ENCODE data around the gene CDK10. TPM values are rescaled to one million over a fixed set of nuclear protein-coding genes. Genes with fewer than 3 reads are reported as not detected.

Gene CDK10, protein sequence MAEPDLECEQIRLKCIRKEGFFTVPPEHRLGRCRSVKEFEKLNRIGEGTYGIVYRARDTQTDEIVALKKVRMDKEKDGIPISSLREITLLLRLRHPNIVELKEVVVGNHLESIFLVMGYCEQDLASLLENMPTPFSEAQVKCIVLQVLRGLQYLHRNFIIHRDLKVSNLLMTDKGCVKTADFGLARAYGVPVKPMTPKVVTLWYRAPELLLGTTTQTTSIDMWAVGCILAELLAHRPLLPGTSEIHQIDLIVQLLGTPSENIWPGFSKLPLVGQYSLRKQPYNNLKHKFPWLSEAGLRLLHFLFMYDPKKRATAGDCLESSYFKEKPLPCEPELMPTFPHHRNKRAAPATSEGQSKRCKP
- 58.8 TPM for total RNA-seq

DNA sequence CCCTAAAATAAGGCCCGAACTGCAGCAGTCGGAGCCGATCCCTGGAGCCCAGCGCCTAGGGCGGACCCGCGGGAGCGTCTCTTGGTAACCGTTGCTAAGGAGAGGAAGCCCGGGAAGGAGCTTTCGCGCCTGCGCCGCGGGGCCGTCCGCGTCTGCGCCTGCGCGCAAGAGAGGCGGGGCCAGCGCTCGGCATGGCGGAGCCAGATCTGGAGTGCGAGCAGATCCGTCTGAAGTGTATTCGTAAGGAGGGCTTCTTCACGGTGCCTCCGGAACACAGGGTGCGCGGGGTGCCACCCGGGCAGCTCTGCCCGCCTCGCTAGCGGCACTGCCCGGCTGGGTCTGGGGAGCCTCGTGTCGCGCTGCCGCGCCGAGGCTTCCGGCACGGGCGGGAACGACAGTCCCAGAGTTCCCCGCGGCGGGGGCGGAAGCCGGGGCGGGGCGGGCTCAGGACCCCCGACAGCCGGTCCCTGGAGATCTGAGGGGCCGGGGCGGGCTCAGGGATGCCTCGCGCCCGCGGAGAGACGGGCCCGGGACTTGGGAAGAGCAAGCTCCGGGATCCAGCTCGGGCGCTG lies at the start of gene CDK10:
TSS of gene CDK10 (plus strand) at position 170 of the 572 bp plus-strand sequence. CDS start at position 192, 22 bp downstream.
- DNase-seq (ENCODE audit: low spot score) (peak; percentile 94), ATAC-seq (peak; percentile 97)
- intact Hi-C loops (cut with DNase I), result no loop called here

DNA sequence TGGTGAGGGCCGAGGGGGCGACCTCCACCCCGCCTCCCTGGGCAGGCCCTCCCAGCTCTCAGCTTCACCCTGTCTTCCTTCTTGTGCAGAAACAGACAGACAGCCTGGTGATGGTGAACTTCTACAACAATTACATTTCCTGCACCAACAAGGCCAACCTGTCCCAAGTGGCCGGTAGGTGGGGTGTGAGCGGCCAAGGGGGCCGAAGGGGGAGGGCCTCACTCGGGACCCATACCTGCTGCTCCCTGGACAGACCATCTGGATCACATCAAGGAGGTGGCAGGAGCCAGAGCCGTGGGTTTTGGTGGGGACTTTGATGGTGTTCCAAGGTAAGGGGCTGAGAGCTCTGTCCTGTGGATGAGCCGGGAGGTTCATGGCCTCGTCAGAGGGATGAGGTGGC lies 49.1 kb upstream of the CDK10 start:
- intact Hi-C loops (cut with DNase I), result no loop called here
- no peak for DNase-seq (ENCODE audit: low spot score)
- ATAC-seq, result no peak

DNA sequence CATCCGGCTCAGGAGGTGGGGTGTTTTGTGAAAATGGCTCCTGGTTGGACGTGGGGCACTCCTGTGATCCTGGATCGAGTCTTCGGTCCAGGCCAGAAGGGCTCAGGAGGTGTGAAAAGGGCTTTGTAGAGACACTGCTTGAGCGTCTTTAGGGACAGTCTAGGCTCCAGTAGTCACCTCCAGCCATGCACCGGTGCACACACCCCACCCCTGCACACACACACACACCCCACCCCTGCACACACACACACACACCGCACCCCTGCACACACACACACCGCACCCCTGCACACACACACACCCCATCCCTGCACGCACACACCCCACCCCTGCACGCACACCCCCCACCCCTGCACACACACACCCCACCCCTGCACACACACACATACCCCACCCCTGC lies 48.0 kb upstream of the CDK10 start:
- DNase-seq (ENCODE audit: low spot score) (no peak), ATAC-seq (no peak)
- intact Hi-C loops (cut with DNase I), result no loop called here

DNA sequence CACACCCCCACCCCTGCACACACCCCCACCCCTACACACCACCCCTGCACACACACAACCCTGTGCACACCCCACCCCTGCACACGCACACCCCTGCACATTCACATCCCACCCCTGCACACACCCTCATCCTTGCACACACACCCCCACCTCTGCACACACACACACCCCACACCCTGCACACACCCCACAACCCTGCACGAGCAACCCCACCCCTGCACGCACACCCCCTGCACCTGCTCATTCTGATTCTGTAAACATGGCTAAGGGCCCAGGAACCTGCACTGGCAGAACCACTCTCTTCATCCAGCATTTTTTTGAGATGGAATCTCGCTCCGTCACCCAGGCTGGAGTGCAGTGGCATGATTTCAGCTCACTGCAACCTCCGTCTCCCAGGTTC lies 47.1 kb upstream of the CDK10 start:
- ATAC-seq (no peak), DNase-seq (ENCODE audit: low spot score) (no peak)
- intact Hi-C loops (cut with DNase I), result no loop called here

DNA sequence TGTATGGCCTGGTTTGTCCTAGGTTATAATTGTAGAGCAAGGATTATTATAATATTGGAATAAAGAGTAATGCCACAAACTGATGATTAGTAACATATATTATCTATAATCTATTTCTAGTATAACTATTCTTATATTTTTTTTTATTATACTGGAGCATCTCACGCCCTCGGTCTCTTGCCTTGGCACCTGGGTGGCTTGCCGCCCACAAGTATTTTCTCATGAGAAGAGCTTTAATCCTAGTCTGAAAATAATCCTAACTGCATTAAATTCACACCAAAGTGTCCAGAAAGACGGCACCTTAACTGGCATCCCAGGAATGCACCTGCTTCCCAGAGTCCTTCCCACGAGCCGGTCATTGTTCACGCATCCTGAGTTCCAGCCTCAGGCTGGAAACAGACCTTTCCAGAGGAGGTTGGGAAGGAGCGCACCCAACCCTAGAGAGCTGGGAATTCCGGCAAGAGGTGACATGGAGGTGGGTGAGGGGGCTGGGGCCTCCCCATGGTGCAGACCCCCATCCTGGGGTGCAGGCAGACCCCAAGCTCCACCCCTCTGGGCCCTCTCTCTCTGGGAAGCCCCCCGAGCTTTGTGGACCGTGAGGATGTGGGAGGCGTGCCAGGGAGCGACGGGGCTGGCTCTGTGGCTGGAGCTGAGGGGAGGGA lies 44.9 kb upstream of the CDK10 start:
- DNase-seq (ENCODE audit: low spot score) (no peak), ATAC-seq (no peak)
- intact Hi-C loops (cut with DNase I), result no loop called here

DNA sequence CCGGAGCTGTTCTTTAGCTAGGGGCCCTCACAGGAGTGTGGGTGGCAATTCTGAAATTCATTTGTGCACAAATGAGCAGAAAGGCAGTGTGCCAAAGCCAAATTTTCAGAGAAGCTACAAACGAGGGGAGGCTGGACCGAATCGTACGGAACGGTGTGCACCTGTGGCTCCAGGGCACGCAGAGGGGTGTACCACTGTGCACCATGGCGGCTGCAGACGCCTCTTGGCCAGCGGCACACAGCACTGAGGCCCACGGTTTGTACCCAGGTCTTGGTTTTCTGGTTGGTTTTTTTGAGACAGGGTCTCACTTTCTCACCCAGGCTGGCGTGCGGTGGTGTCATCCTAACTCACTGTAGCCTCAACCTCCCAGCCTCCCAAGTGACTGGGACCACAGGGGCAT lies 43.9 kb upstream of the CDK10 start:
- DNase-seq (ENCODE audit: low spot score) (no peak), ATAC-seq (no peak)
- intact Hi-C loops (cut with DNase I), result no loop called here

DNA sequence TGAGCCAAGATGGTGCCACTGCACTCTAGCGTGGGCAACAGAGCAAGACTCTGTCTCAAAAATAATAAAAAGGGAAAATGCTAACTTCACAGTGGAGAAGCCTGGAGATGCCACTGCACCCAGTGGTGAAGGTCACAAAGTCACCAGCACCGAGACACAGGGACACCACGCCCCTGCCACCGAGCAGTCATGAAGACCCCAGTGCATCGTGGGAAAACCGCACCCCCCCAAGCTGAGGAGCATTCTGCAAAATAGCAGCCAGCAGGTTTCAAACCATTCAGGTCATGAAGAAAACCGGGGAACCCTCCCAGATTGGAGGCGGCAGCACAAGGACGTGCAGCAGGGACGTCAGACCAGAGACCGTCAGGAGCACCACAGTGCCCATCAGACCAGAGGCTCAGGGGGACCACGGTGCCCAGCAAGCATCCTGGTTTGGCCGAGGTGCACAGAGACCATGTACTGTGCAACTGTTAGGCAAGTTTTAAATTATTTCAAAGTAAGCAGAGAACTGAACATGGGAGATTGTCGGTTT lies 42.7 kb upstream of the CDK10 start:
- no peak for DNase-seq (ENCODE audit: low spot score)
- no peak for ATAC-seq
- intact Hi-C loops (cut with DNase I), result no loop called here

DNA sequence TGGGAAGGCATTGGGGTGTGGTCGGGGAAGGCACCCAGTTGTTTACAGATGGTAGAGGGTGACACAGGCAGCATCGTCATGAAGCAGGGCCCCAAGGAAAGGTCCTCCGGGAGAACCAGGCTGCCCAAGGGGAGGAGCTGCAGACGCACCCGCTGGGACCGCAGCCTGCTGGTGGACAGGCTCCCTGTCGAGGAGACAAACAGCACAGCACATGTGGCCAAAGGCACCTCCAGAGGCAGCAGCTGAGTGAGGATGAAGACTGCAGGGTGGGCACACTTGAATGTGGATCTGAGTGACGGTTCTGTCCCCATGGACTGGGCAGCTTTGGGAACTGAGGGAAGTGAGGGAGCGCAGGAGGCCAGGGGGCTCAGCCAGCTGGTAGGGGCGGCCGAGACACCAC lies 41.4 kb upstream of the CDK10 start:
- no peak for ATAC-seq
- no peak for DNase-seq (ENCODE audit: low spot score)
- intact Hi-C loops (cut with DNase I), result no loop called here

DNA sequence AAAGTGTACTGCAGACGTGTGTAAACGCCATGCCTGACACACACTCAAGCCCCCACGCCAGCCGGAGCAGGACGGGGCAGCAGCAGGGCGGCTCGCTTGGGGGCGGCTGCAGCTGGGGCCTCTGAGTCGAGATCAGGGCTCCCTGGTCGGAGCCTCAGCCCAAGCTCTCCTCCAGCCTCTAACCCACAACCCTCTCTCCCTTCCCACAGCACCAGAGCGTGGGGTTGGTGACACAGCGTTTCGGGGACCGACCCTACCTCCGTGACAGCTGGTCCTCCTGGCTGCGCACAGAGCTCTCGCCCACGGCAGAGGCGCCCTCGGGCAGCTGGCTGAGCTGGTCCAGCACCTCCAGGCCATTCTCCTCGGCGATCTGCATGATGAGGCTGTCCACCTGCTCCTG lies 40.2 kb upstream of the CDK10 start:
- DNase-seq (ENCODE audit: low spot score) (no peak), ATAC-seq (no peak)
- intact Hi-C loops (cut with DNase I), result no loop called here

DNA sequence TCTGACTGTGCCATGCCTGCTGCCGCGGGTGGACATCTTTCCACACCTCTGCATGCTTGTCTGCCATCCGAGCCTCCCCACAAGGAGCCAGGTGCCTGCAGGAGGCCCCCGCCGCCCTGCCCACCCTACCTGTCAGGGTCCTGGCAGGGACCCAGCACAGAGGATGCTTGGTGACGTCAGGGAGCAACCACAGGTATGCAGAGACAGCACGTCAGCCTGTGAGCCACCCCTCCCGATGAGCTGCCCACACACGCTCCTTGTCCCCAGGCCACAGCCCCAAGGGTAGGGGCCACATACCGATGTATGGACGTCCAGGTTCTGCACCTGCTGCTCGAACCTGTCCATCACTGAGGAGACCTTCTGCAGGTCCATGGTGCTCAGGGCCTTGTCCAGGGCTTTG lies 39.6 kb upstream of the CDK10 start:
- intact Hi-C loops (cut with DNase I), result no loop called here
- ATAC-seq (no peak), DNase-seq (ENCODE audit: low spot score) (no peak)

DNA sequence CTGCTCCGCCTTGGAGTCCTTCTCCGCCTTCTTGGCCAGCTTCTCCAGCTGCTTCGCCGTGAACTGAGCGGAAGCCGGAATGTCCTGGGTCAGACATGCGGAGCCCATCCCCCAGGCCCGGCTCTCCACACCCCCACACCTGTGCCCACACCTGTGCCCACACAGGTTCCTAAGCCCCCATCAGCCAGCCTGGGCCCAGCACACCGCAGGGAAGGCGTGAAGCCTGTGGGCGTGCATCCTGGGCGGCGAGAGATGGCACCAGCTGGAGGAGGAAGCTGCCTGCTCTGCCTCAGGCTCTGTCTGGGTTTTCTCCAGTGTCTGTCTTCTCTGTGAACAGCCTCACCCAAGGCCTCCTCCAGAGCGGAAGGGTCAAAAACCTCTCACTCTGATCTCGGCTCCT lies 34.9 kb upstream of the CDK10 start:
- intact Hi-C loops (cut with DNase I), result no loop called here
- no peak for DNase-seq (ENCODE audit: low spot score)

DNA sequence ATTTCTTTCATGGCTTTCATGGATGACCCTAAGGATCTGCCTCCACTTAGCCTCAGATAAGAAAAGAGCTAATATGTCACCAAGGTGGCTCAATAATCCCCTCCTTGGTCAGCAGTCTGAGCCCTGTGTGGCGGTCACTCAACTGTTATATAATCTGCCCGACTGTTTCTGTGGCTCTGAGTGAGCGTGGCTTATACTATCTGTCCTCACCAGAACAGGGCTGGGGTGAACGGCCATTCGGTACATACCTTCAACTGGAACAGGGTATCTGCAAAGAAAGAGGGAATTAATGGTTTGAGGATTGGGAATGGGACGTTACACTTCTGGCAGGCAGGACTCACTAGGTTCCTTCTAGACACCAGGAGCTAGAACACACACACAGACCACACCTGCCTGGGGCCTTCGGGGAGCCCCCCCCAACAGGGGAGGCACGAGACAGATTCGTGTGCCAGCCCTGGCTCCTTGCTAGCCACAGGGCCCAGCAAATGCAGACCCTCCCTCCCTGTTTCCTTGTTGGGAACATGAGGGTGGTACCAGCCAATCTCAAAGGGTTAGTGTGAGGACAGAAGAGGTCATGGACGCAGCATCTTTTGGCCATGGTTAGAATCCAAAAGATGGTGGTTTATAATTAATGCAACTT lies 32.7 kb upstream of the CDK10 start:
- intact Hi-C loops (cut with DNase I), result no loop called here
- ATAC-seq, result no peak
- DNase-seq (ENCODE audit: low spot score), result no peak

More for the DNA sequence above, 34.9 kb upstream of the CDK10 start:
- ATAC-seq, result no peak

DNA sequence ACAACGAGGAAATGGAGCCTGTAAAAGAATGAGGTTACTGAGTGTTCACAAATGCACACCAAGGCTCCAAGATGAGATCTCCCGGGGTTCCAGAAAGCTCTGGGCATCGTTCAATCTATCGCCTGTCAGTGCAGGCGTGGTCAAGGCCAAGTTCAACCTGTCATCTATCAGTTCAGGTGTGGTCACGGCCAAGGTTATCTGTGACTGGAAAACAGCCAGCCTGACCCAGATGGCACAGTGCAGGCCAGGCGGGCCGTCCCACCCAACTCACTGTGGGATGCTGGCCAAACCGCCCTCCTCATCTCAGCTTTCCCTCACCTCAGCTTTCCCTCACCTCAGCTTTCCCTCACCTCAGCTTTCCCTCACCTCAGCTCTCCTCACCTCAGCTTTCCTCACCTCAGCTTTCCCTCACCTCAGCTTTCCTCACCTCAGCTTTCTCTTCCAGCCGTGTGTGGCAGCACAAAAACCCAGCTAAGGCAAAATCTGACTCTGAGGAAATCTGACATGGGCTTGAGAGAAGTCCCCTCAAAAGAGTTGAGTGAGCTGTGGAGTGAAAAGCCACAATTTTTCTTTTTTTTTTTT lies 31.3 kb upstream of the CDK10 start:
- intact Hi-C loops (cut with DNase I), result no loop called here
- ATAC-seq (no peak), DNase-seq (ENCODE audit: low spot score) (no peak)

DNA sequence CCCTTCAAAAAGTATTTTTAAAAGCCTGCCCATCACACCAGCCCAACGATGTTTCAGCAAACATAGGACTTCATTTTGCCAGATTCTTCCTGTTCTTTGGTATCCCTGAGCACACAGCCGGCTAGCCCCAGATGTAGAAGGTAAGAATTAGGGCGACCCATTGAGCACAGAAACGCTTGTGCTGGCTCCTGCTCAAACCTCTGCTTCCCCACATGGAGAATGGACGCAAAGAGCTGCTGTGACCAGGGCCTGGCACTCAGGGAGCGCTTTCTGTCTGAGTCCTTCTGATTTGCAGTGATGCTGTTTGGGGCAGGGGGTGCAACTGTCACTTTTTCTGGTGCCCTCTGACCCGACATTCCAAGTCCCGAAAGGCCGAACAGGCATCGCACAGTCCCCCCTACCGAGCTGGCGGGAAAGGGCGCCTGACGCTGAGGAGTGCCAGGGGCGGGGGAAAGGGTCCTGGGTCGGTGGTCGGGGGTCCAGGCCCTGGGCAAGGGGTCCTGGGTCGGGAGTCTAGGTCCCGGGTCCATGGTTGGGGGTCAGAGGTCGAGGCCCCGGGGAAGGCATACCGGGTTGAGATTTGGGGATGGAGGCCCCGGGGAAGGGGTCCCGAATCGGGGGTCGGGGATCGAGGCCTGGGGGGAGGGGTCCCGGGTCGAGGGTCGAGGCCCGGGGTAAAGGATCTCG lies 29.9 kb upstream of the CDK10 start:
- ATAC-seq (no peak), DNase-seq (ENCODE audit: low spot score) (no peak)
- intact Hi-C loops (cut with DNase I), result no loop called here

DNA sequence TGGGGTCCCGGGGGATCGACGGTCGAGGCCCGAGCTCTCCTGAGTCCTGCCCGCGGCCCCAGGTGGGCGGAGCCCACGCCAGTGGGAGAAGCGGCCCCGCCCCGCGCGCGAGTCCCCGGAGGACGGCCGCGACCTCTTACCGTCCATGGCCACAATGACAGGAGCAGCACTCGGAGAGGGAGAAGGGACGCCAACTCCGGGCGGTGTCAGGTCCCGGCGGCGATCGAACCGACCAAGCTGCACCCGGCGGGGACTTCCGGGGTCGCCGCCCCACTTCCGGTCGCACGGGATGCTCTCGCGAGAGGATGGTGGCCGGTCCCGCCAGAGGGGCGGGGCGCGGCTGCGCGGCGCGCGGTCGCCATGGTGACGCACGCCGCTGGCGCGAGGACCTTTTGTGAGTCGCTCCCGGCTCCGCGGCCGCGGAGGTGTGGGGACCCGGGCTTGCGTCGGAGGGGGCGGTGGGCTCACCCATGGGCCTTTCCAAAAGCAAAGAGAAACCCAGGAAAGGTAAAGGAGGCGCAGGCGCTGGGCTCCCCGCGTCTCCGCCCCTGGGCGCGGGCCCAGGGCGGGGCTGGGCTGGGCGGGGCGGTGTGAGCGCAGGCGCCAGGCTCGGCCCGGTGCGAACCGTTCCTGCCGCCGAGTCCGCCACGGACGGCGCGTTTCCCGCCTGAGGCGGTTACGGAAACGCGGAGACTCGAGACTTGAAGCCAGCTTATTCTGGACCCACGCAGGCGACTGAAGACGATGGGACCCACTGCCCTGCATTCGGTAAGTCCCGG lies 28.9 kb upstream of the CDK10 start, which contains the start of the genes CHMP1A and SPATA33:
TSS of gene CHMP1A (minus strand) at position 267 of the 779 bp plus-strand sequence. CDS start at position 147, 120 bp downstream.
TSS of gene SPATA33 (plus strand) at position 395 of the 779 bp plus-strand sequence. CDS start at position 471, 76 bp downstream.
- ATAC-seq (peak; percentile 98), DNase-seq (ENCODE audit: low spot score) (peak; percentile 95)
- intact Hi-C loops (cut with DNase I), result no loop called here

DNA sequence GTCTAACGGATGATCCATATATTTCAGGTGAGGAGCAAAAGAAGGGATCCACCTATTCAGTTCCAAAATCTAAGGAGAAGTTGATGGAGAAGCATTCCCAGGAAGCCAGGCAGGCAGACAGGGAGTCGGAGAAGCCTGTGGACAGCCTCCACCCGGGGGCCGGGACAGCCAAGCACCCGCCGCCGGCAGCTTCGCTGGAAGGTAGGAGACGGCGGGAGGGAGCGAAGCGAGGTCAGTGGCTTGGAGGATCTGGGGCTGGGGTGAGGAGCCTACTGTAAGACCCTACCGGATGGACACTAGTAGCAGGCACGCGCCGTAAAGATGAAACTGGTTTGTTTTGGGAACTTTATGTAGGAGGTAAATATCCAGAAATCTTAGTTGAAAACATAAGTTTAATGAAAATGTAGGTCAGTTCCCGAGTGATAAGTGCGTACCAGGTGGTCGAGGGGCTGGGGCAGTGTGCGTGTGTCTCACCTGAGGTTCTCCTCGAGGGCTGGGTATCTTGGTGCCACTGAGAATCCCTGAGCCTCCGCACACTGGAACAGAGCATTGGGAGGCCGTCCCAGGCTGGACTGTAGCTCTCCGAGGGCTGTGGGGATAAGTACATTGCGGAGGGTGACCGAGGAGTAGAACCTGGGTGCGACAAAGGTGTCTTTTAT lies 28.1 kb upstream of the CDK10 start:
- no peak for DNase-seq (ENCODE audit: low spot score)
- ATAC-seq, result no peak
- intact Hi-C loops (cut with DNase I), result no loop called here

DNA sequence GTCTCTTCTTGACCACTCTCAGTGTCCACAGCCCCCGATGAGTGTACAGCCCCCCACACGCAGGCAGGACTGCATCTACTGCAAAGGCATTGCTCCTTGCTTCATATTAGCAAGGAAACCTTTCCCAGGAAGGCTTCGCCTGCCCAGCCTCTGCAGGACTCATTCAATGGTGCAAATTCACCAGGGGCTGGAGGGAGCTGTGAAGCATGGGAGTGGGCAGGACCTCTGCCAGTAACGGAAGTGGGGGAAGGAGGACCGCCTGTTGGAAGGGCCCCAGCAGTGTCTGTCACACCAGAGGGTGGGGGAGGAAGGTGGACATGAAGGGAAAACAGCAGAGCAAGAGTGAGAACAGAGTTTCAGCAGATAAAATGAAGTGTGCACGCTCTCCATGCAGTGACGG lies 26.3 kb upstream of the CDK10 start:
- DNase-seq (ENCODE audit: low spot score) (no peak), ATAC-seq (no peak)
- intact Hi-C loops (cut with DNase I), result no loop called here
